ENCODE results near the gene TMEM183A. TPM values are rescaled to one million over a fixed set of nuclear protein-coding genes. Genes with fewer than 3 reads are reported as not detected.
"Not testable (repeated sequence)": the region's sequence is repeated elsewhere in the genome, so short reads cannot be mapped to it uniquely, and the experiment has no call there.

Gene TMEM183A
- total RNA-seq, 5 donors from 2014 or later (not counting 1 experiment from before 2014, with no cell fraction given) = 67.5 to 124 (median 68.4) TPM

GRCh38 chr1:202982715-202983430 is 24.3 kb upstream of the TMEM183A start:
- Mint-ChIP-seq H3K9me3 (no peaks in the 10 kb centered on the region), H3K27me3 (peaks cover 16% of the 10 kb centered on the region in 2 donors), H3K36me3 (no peaks in the 10 kb centered on the region), H3K4me3 (no peak overlapping the region), H3K27ac (no peak overlapping the region), H3K4me1 (no peaks in the 10 kb centered on the region)
- no peak for ATAC-seq (replicated peaks in 1 of 4)
- WGBS (ENCODE audit: insufficient coverage) = 100% methylated on average over 1 of the region's 3 CpGs
- H3K9me3 ChIP-seq = no peaks in the 10 kb centered on the region
- no peak for DNase-seq
- H3K27ac ChIP-seq (ENCODE audit: low read length) = no peak overlapping the region
- H3K36me3 ChIP-seq (ENCODE audit: control insufficient read depth in 2 of 2, extremely low read depth in 1 of 2, insufficient read depth in 1 of 2, low read length in 1 of 2) = no peaks in the 10 kb centered on the region
- H3K27me3 ChIP-seq (replicated peaks in 1 of 2; ENCODE audit: control insufficient read depth in 2 of 2, extremely low read depth in 1 of 2, insufficient read depth in 2 of 2, low read length in 1 of 2) = peaks cover 0 to 10% of the 10 kb centered on the region in 2 experiments
- H3K4me1 ChIP-seq (ENCODE audit: control insufficient read depth in 1 of 2, extremely low read depth in 1 of 2, insufficient read depth in 2 of 2, low read length in 2 of 2) = no peaks in the 10 kb centered on the region
- ChIA-PET CTCF (interaction anchor here in 1 of 2 donors (0.6 kb wide), 1 partner anchor 1162 kb away, joined by 5 read pairs; no protein-coding TSS in a partner anchor), POLR2A (no interaction called here)
- H3K4me3 ChIP-seq (ENCODE audit: control insufficient read depth in 1 of 2, extremely low read depth in 1 of 2, low read length in 1 of 2) = no peak overlapping the region

DNA sequence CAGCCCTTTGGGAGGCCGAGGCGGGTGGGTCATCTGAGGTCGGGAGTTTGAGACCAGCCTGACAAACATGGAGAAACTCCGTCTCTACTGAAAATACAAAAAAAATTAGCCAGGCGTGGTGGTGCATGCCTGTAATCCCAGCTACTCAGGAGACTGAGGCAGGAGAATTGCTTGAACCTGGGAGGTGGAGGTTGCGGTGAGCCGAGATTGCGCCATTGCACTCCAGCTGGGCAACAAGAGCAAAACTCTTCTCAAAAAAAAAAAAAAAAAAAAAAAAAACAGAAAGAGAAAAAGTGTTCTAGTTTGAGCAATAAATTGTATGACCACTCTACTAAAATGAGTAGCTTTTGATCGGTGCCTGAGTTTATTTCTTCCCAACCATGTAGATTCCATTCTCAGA is 21.1 kb upstream of the TMEM183A start:
- H3K27me3 Mint-ChIP-seq; POLR2A ChIA-PET; H3K27ac Mint-ChIP-seq; H3K27ac ChIP-seq (ENCODE audit: low read length); H3K9me3 ChIP-seq; ATAC-seq (replicated peaks in 1 of 4); H3K4me1 Mint-ChIP-seq; DNase-seq; H3K4me3 Mint-ChIP-seq; H3K4me3 ChIP-seq (ENCODE audit: control insufficient read depth in 1 of 2, extremely low read depth in 1 of 2, low read length in 1 of 2); H3K9me3 Mint-ChIP-seq; H3K36me3 ChIP-seq (ENCODE audit: control insufficient read depth in 2 of 2, extremely low read depth in 1 of 2, insufficient read depth in 1 of 2, low read length in 1 of 2); H3K36me3 Mint-ChIP-seq; H3K4me1 ChIP-seq (ENCODE audit: control insufficient read depth in 1 of 2, extremely low read depth in 1 of 2, insufficient read depth in 2 of 2, low read length in 2 of 2): not testable (repeated sequence)
- CTCF ChIA-PET = interaction anchor here in 1 of 2 donors (0.7 kb wide), 1 partner anchor 39 kb away, joined by 4 read pairs; no protein-coding TSS in a partner anchor
- WGBS (ENCODE audit: insufficient coverage) = 65% methylated on average over 4 of the region's 9 CpGs
- peaks cover 0 to 15% of the 10 kb centered on the region in 2 experiments for H3K27me3 ChIP-seq (replicated peaks in 1 of 2; ENCODE audit: control insufficient read depth in 2 of 2, extremely low read depth in 1 of 2, insufficient read depth in 2 of 2, low read length in 1 of 2)

DNA sequence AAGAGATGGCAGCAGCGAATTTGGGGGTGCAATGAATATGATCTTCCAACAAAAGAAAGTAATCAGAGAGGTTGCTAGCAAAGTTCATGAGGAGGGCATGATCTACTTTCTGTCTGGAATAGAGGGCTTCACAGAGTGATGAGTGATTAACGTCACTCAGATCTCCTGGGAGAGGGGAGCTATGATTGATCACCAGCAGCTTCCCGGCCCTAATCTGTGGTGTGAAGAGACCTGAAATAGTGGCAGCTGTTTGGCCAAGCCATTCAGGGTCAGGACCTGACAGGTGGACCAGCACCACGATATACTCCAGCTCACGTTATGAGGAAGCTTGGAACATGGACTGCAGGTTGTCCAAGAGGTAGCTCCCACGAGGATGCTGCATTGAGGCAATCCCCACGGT is 19.9 kb upstream of the TMEM183A start:
- no peak overlapping the region for H3K4me3 Mint-ChIP-seq
- peaks cover 0 to 17% of the 10 kb centered on the region in 2 donors for H3K27me3 Mint-ChIP-seq
- Histone ChIP-seq H3K27ac (ENCODE audit: low read length) (no peak overlapping the region), H3K9me3 (no peaks in the 10 kb centered on the region), H3K27me3 (replicated peaks in 1 of 2; ENCODE audit: control insufficient read depth in 2 of 2, extremely low read depth in 1 of 2, insufficient read depth in 2 of 2, low read length in 1 of 2) (peaks cover 0 to 15% of the 10 kb centered on the region in 2 experiments), H3K36me3 (ENCODE audit: control insufficient read depth in 2 of 2, extremely low read depth in 1 of 2, insufficient read depth in 1 of 2, low read length in 1 of 2) (no peaks in the 10 kb centered on the region), H3K4me3 (ENCODE audit: control insufficient read depth in 1 of 2, extremely low read depth in 1 of 2, low read length in 1 of 2) (no peak overlapping the region), H3K4me1 (ENCODE audit: control insufficient read depth in 1 of 2, extremely low read depth in 1 of 2, insufficient read depth in 2 of 2, low read length in 2 of 2) (no peaks in the 10 kb centered on the region)
- ATAC-seq (replicated peaks in 1 of 4) (no peak), DNase-seq (no peak)
- H3K27ac Mint-ChIP-seq = no peak overlapping the region
- ChIA-PET CTCF (no interaction called here), POLR2A (no interaction called here)
- no peaks in the 10 kb centered on the region for H3K4me1 Mint-ChIP-seq
- H3K9me3 Mint-ChIP-seq = peaks cover 0 to 8% (median 0%) of the 10 kb centered on the region in 3 donors
- WGBS (ENCODE audit: insufficient coverage) = 84% methylated on average over 6 of the region's 7 CpGs
- H3K36me3 Mint-ChIP-seq = peaks cover 5% of the 10 kb centered on the region

GRCh38 chr1:202987922-202988583 is 19.1 kb upstream of the TMEM183A start:
- WGBS (ENCODE audit: insufficient coverage) = 86% methylated on average over 5 of the region's 5 CpGs
- H3K4me1 ChIP-seq (ENCODE audit: control insufficient read depth in 1 of 2, extremely low read depth in 1 of 2, insufficient read depth in 2 of 2, low read length in 2 of 2) = no peaks in the 10 kb centered on the region
- H3K9me3 ChIP-seq = no peaks in the 10 kb centered on the region
- ATAC-seq (replicated peaks in 1 of 4) (no peak), DNase-seq (no peak)
- ChIA-PET CTCF (no interaction called here), POLR2A (no interaction called here)
- peaks cover 0 to 15% of the 10 kb centered on the region in 2 experiments for H3K27me3 ChIP-seq (replicated peaks in 1 of 2; ENCODE audit: control insufficient read depth in 2 of 2, extremely low read depth in 1 of 2, insufficient read depth in 2 of 2, low read length in 1 of 2)
- no peaks in the 10 kb centered on the region for H3K36me3 ChIP-seq (ENCODE audit: control insufficient read depth in 2 of 2, extremely low read depth in 1 of 2, insufficient read depth in 1 of 2, low read length in 1 of 2)
- Mint-ChIP-seq H3K27ac (no peak overlapping the region), H3K4me1 (no peaks in the 10 kb centered on the region), H3K9me3 (peaks cover 0 to 8% (median 0%) of the 10 kb centered on the region in 3 donors), H3K27me3 (peaks cover 0 to 23% of the 10 kb centered on the region in 2 donors), H3K4me3 (no peak overlapping the region), H3K36me3 (peaks cover 5% of the 10 kb centered on the region)
- H3K4me3 ChIP-seq (ENCODE audit: control insufficient read depth in 1 of 2, extremely low read depth in 1 of 2, low read length in 1 of 2) = no peak overlapping the region
- H3K27ac ChIP-seq (ENCODE audit: low read length) = no peak overlapping the region

- H3K4me3 ChIP-seq (ENCODE audit: control insufficient read depth in 1 of 2, extremely low read depth in 1 of 2, low read length in 1 of 2) = no peak overlapping the region
- H3K9me3 Mint-ChIP-seq = peaks cover 0 to 8% (median 0%) of the 10 kb centered on the region in 3 donors
- no CpG with 5 or more reads among the region's 2 CpGs for WGBS (ENCODE audit: insufficient coverage)
- H3K27ac ChIP-seq (ENCODE audit: low read length) = no peak overlapping the region
- H3K4me1 ChIP-seq (ENCODE audit: control insufficient read depth in 1 of 2, extremely low read depth in 1 of 2, insufficient read depth in 2 of 2, low read length in 2 of 2) = no peaks in the 10 kb centered on the region
- no peak overlapping the region for H3K27ac Mint-ChIP-seq
- DNase-seq (no peak), ATAC-seq (replicated peaks in 1 of 4) (no peak)
- ChIA-PET POLR2A (interaction anchor here in 1 of 2 donors (0.8 kb wide), 1 partner anchor 1456 kb away, joined by 3 read pairs; no protein-coding TSS in a partner anchor), CTCF (interaction anchor here (0.6 to 1.6 kb wide), 3 partner anchors 9 to 52 kb away, joined by 3 to 4 read pairs (median 3); no protein-coding TSS in a partner anchor)
- H3K27me3 ChIP-seq (replicated peaks in 1 of 2; ENCODE audit: control insufficient read depth in 2 of 2, extremely low read depth in 1 of 2, insufficient read depth in 2 of 2, low read length in 1 of 2) = peaks cover 0 to 20% of the 10 kb centered on the region in 2 experiments
- H3K9me3 ChIP-seq = no peaks in the 10 kb centered on the region
- H3K36me3 ChIP-seq (ENCODE audit: control insufficient read depth in 2 of 2, extremely low read depth in 1 of 2, insufficient read depth in 1 of 2, low read length in 1 of 2) = no peaks in the 10 kb centered on the region
- H3K36me3 Mint-ChIP-seq = peaks cover 5% of the 10 kb centered on the region
- H3K27me3 Mint-ChIP-seq = peaks cover 10 to 39% of the 10 kb centered on the region in 2 donors
- H3K4me3 Mint-ChIP-seq = no peak overlapping the region
- no peaks in the 10 kb centered on the region for H3K4me1 Mint-ChIP-seq
These were observed 17.3 kb upstream of the TMEM183A start for GRCh38 chr1:202989879-202990278.

DNA sequence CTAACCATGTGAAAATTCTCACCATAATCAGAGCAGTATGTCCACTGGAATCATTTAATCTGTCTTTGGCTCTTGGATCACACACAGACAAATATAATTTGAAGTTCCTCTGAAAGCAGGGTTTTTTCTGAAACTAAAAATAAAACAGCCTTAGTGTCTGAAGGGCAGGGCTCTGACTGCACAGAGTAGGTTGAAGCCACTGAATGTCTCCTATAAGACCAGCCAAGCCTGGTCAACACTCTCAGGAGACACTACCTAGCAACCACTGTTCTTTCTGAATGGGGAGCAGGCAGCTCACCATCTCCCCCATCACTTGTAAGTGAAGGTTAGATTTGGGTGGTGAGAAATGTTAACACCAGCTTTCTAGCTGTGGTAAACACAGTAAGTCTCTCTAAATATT is 16.1 kb upstream of the TMEM183A start:
- ATAC-seq (replicated peaks in 1 of 4) (no peak), DNase-seq (no peak)
- ChIA-PET CTCF (interaction anchor here in 1 of 2 donors (0.9 kb wide), 1 partner anchor 8 kb away, joined by 3 read pairs; no protein-coding TSS in a partner anchor), POLR2A (no interaction called here)
- peaks cover 5% of the 10 kb centered on the region for H3K36me3 Mint-ChIP-seq
- H3K9me3 Mint-ChIP-seq = peaks cover 0 to 8% (median 0%) of the 10 kb centered on the region in 3 donors
- no peak overlapping the region for H3K4me3 Mint-ChIP-seq
- Histone ChIP-seq H3K4me3 (ENCODE audit: control insufficient read depth in 1 of 2, extremely low read depth in 1 of 2, low read length in 1 of 2) (no peak overlapping the region), H3K27ac (ENCODE audit: low read length) (no peak overlapping the region), H3K27me3 (replicated peaks in 1 of 2; ENCODE audit: control insufficient read depth in 2 of 2, extremely low read depth in 1 of 2, insufficient read depth in 2 of 2, low read length in 1 of 2) (peaks cover 0 to 23% of the 10 kb centered on the region in 2 experiments), H3K4me1 (ENCODE audit: control insufficient read depth in 1 of 2, extremely low read depth in 1 of 2, insufficient read depth in 2 of 2, low read length in 2 of 2) (no peaks in the 10 kb centered on the region), H3K9me3 (no peaks in the 10 kb centered on the region), H3K36me3 (ENCODE audit: control insufficient read depth in 2 of 2, extremely low read depth in 1 of 2, insufficient read depth in 1 of 2, low read length in 1 of 2) (no peaks in the 10 kb centered on the region)
- H3K27me3 Mint-ChIP-seq = peaks cover 22 to 47% of the 10 kb centered on the region in 2 donors
- no peak overlapping the region for H3K27ac Mint-ChIP-seq
- no peaks in the 10 kb centered on the region for H3K4me1 Mint-ChIP-seq

Data from T-cell (primary cell).